Endothelial cell of umbilical vein (primary cell): ENCODE measurements around the gene MACF1. TPM values are rescaled to one million over a fixed set of nuclear protein-coding genes. Genes with fewer than 3 reads are reported as not detected.

Experiments used
- BruUV-seq: library from RNA; stranded (reverse); fragments of 400-500 nt; replicated peaks from 2 replicates; lab custom pipeline; 2021; lab: Mats Ljungman, UMichigan
- CTCF ChIA-PET: fragments of 300-600, 350-600 bp; sonication (Branson Sonifier 250); formaldehyde crosslinking; loops from one replicate; lab custom pipeline; 2021; ENCODE audit warnings: antibody characterized with exemption, inconsistent platforms; lab: Charles Lee
- POLR2A ChIA-PET: fragments of 300-600, 350-600 bp; sonication (Branson Sonifier 250); formaldehyde crosslinking; loops from one replicate; lab custom pipeline; 2021; ENCODE audit warnings: antibody characterized with exemption, inconsistent platforms; lab: Charles Lee
- DNase-seq: peaks from one replicate; pipeline ENCODE4 v3.0.0-alpha.2; 2011; ENCODE audit warnings: low read depth, low spot score
- FAIRE-seq: peaks from 2 replicates; lab custom pipeline; 2011; peaks lifted over from hg19 to GRCh38; lab: Jason Lieb, UNC
- H2AFZ ChIP-seq: 2 replicates; pipeline ENCODE4 v1.6.0; 2012; ENCODE audit warnings: low read depth, low read length, control low read depth, inconsistent platforms
- H3K27ac ChIP-seq: 2 replicates; pipeline ENCODE4 v1.5.1; 2011; ENCODE audit warnings: low read depth, mild to moderate bottlenecking, control low read depth, low read length, moderate library complexity; ENCODE audit not compliant: insufficient read depth
- H3K27me3 ChIP-seq, 2 experiments: 2 replicates each; pipeline versions ENCODE4 v1.6.0 to v1.6.1; 2011; ENCODE audit warnings: low read length in 2 of 2, mixed read lengths in 1 of 2; ENCODE audit not compliant: control insufficient read depth in 2 of 2, insufficient read depth in 2 of 2
- H3K36me3 ChIP-seq, 2 experiments: 2 replicates in 1 of 2; 3 replicates in 1 of 2; pipeline ENCODE4 v1.5.1; 2011; ENCODE audit warnings: low read length in 2 of 2, mild to moderate bottlenecking in 1 of 2, moderate library complexity in 1 of 2; ENCODE audit not compliant: control insufficient read depth in 2 of 2, insufficient read depth in 2 of 2; ENCODE audit errors: extremely low read depth in 1 of 2
- H3K4me1 ChIP-seq: 3 replicates; pipeline ENCODE4 v1.5.1; 2011; ENCODE audit warnings: mild to moderate bottlenecking, low read length; ENCODE audit not compliant: control insufficient read depth, insufficient read depth; ENCODE audit errors: extremely low read depth
- H3K4me2 ChIP-seq: 2 replicates; pipeline ENCODE4 v1.6.1; 2011; ENCODE audit warnings: low read length, control low read depth, mixed read lengths; ENCODE audit not compliant: insufficient read depth
- H3K4me3 ChIP-seq, 3 experiments: fragments of 200-600 bp in 1 of 3; sonication (generic), shearing (Covaris generic) in 1 of 3; replicated peaks in 1 of 3; 2 replicates each; pipeline ENCODE4 v1.5.1; 2011 to 2016; ENCODE audit warnings: control low read depth in 3 of 3, low read length in 3 of 3, mild to moderate bottlenecking in 2 of 3, inconsistent platforms in 1 of 3, low read depth in 1 of 3, moderate library complexity in 1 of 3; ENCODE audit not compliant: insufficient read depth in 1 of 3
- H3K79me2 ChIP-seq: 2 replicates; pipeline ENCODE4 v1.6.0; 2012; ENCODE audit warnings: low read length, inconsistent platforms; ENCODE audit not compliant: control insufficient read depth, insufficient read depth
- H3K9ac ChIP-seq: replicated peaks from 2 replicates; pipeline ENCODE3; 2011; ENCODE audit warnings: low read length, control low read depth; ENCODE audit not compliant: insufficient read depth; ENCODE audit errors: extremely low read depth
- H3K9me1 ChIP-seq: replicated peaks from 3 replicates; pipeline ENCODE4 v1.6.0; 2011; ENCODE audit warnings: mild to moderate bottlenecking, low read length; ENCODE audit not compliant: control insufficient read depth, insufficient read depth; ENCODE audit errors: extremely low read depth
- H3K9me3 ChIP-seq: replicated peaks from 2 replicates; pipeline ENCODE4 v1.5.1; 2012; ENCODE audit warnings: low read length, inconsistent platforms; ENCODE audit not compliant: control insufficient read depth, insufficient read depth
- H4K20me1 ChIP-seq: replicated peaks from 2 replicates; pipeline ENCODE3; 2011; ENCODE audit warnings: mild to moderate bottlenecking, low read length; ENCODE audit not compliant: control insufficient read depth, insufficient read depth; ENCODE audit errors: extremely low read depth
- CTCF ChIP-seq, 2 donors: IDR thresholded peaks; 1 replicate in 1 of 2; 2 replicates in 1 of 2; pipeline ENCODE4 v1.5.1; 2011; ENCODE audit warnings: low read length in 2 of 2, mild to moderate bottlenecking in 2 of 2, moderate library complexity in 2 of 2, control low read depth in 1 of 2, inconsistent platforms in 1 of 2, low read depth in 1 of 2; ENCODE audit not compliant: insufficient read depth in 1 of 2; ENCODE audit errors: extremely low read depth in 1 of 2
- EZH2 ChIP-seq: IDR thresholded peaks from 2 replicates; pipeline ENCODE4 v1.6.1; 2012; ENCODE audit warnings: borderline replicate concordance, low read depth, mild to moderate bottlenecking, moderate library complexity, low read length, inconsistent platforms; ENCODE audit not compliant: severe bottlenecking
- GATA2 ChIP-seq: IDR thresholded peaks from 2 replicates; pipeline ENCODE4 v1.7.0; 2011; ENCODE audit warnings: low read depth, mild to moderate bottlenecking, moderate library complexity, mixed read lengths, low read length; ENCODE audit not compliant: insufficient read length, insufficient read depth
- JUN ChIP-seq: IDR thresholded peaks from 2 replicates; pipeline ENCODE4 v1.6.1; 2011; ENCODE audit warnings: borderline replicate concordance, low read depth; ENCODE audit not compliant: insufficient read length, insufficient read depth
- MAX ChIP-seq: IDR thresholded peaks from 2 replicates; pipeline ENCODE4 v1.6.1; 2011; ENCODE audit not compliant: insufficient read depth, insufficient read length
- MYC ChIP-seq: IDR thresholded peaks from one replicate; pipeline ENCODE4 v1.6.1; 2011; ENCODE audit warnings: mild to moderate bottlenecking, low read depth, low read length
- POLR2A ChIP-seq: IDR thresholded peaks from 2 replicates; pipeline ENCODE4 v1.6.1; 2012; ENCODE audit warnings: low read depth, mild to moderate bottlenecking, control low read depth, low read length
- POLR2AphosphoS5 ChIP-seq: IDR thresholded peaks from 2 replicates; pipeline ENCODE4 v1.6.1; 2012; ENCODE audit warnings: low read depth, mild to moderate bottlenecking, control low read depth, low read length, moderate library complexity; ENCODE audit not compliant: insufficient read depth
- dilution Hi-C: fragments of 300-500 bp; cut with MboI; formaldehyde crosslinking; loops from one replicate; pipeline ENCODE4 v1.15.0; 2019; ENCODE audit warnings: low sequenced_read_pairs; ENCODE audit not compliant: extremely low pct_ligation_motif_present
- intact Hi-C: fragments of 100-400 bp; cut with micrococcal nuclease; formaldehyde crosslinking; loops from one replicate; pipeline ENCODE4 v1.10.0; 2022
- polyA plus RNA-seq, 4 experiments: library from polyadenylated mRNA; depleted of rRNA in 3 of 4; stranded (reverse) in 3 of 4; unstranded in 1 of 4; fragments of >200 nt; gene quantifications; 2 replicates each; pipeline versions ENCODE4 v1.2.1 to v1.2.3, GENCODE V29; 2011 to 2012; ENCODE audit warnings: missing spikeins in 1 of 4
- total RNA-seq: library from RNA; stranded (reverse); gene quantifications from 2 replicates; pipeline ENCODE4 v1.2.3, GENCODE V29; 2021

MACF1 gene
- total and polyA plus RNA-seq, 2 donors (not counting 3 experiments of a cell fraction or from before 2014, with no cell fraction given) = 122 to 587 TPM

- H3K27ac ChIP-seq = no peak overlapping the region
- ChIA-PET POLR2A (no interaction called here), CTCF (interaction anchor here (0.7 to 4.8 kb wide), 14 partner anchors 9 to 116 kb away, joined by 3 to 41 read pairs (median 4); partner anchors contain the start of gene MACF1)
- intact Hi-C loops = no loop called here
- H3K9ac ChIP-seq = no peak overlapping the region
- peaks cover 91% of the 10 kb centered on the region for H3K79me2 ChIP-seq
- no TSS peak for BruUV-seq
- no peak overlapping the region for H2AFZ ChIP-seq
- FAIRE-seq (no peak), DNase-seq (no peak)
- H3K36me3 ChIP-seq = no peaks in the 10 kb centered on the region
- dilution Hi-C loops = no loop called here
- no peaks in the 10 kb centered on the region for H3K27me3 ChIP-seq
- no peak overlapping the region for H3K4me2 ChIP-seq
- H3K9me1 ChIP-seq = no peaks in the 10 kb centered on the region
- peaks cover 12% of the 10 kb centered on the region for H4K20me1 ChIP-seq
- TF ChIP-seq MAX = no peak
- no peak for TF ChIP-seq MYC
- TF ChIP-seq JUN = no peak
- TF ChIP-seq POLR2A = no peak
- TF ChIP-seq EZH2 = no peak
- H3K9me3 ChIP-seq = no peaks in the 10 kb centered on the region
- H3K4me1 ChIP-seq = peaks cover 34% of the 10 kb centered on the region
- no peak overlapping the region for H3K4me3 ChIP-seq
Observed at GRCh38 chr1:39214714-39214997, 10.2 kb downstream of the MACF1 start.

DNA sequence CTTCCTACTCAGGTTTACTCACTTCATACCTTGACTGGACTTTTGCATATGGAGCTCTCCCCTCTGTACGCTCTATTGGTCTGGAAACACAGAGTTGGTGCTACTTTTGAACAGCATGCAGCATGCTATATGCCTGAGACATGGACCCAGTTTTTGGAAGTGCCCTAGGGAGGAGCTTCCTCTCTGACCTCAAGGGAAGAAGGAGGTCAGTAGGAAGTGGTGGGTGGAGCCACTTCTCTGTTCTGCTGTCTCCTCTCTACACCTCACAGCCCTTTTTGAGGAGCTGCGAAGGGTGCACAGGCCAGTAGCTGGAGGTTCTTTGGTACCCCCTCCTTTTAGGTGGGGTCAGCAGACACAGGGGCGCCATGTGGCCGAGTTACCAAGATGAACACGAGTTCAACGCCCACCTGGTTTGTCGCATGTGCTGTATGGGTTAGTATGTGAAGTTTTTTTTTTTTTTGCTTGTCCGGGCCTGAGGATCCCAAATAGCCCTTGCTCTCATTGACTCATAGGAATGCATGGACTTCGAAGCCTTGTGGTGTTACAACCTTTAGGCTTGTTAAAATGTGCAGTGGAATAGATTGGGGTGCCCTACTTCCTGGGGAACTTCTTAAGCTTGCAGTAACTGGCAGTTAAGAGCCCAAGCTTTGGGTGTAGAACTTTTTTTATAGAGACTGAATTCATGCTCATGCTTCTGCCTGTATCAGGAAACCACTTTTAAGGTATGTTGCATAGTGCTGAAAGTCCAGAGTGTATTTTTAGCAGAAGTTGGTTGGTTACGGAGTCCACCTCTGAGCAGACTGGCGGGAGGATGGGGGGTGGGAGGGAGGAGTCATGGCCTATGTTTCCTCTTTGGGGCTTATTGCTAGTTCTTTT lies 10.7 kb downstream of the MACF1 start:
- FAIRE-seq = no peak
- POLR2A ChIA-PET = interaction anchor here (0.6 to 0.7 kb wide), 2 partner anchors 107 to 134 kb away, joined by 3 to 4 read pairs; no protein-coding TSS in a partner anchor

More for the DNA sequence above, 10.7 kb downstream of the MACF1 start:
- no peaks in the 10 kb centered on the region for H3K27me3 ChIP-seq
- peaks cover 92% of the 10 kb centered on the region for H3K79me2 ChIP-seq
- no peak for DNase-seq
- no peak overlapping the region for H2AFZ ChIP-seq
- no TSS peak for BruUV-seq
- H3K36me3 ChIP-seq = no peaks in the 10 kb centered on the region
- no peak overlapping the region for H3K9ac ChIP-seq
- H3K4me2 ChIP-seq = no peak overlapping the region
- CTCF ChIA-PET = interaction anchor here (0.8 to 4.8 kb wide), 14 partner anchors 8 to 116 kb away, joined by 3 to 41 read pairs (median 4); partner anchors contain the start of gene MACF1
- peaks cover 34% of the 10 kb centered on the region for H3K4me1 ChIP-seq
- TF ChIP-seq POLR2A (no peak), EZH2 (no peak), POLR2AphosphoS5 (no peak), JUN (no peak), CTCF (IDR thresholded peaks at IDR 0.05; ENCODE audit: extremely low read depth in 1 of 2, insufficient read depth in 1 of 2, low read depth in 1 of 2, low read length in 2 of 2) (no peak), GATA2 (no peak)
- no peak overlapping the region for H3K27ac ChIP-seq
- no peak overlapping the region for H3K4me3 ChIP-seq
- intact Hi-C loops (no loop called here), dilution Hi-C loops (no loop called here)
- no peaks in the 10 kb centered on the region for H3K9me1 ChIP-seq
- H4K20me1 ChIP-seq = peaks cover 12% of the 10 kb centered on the region
- no peaks in the 10 kb centered on the region for H3K9me3 ChIP-seq
